NCI-H226 (cell line): ENCODE data around the gene RAI14.

ENCODE experiments used
- DNase-seq: peaks from one replicate; pipeline ENCODE4 v3.0.0-alpha.2; 2015

The RAI14 gene

GRCh38 chr5:34656001-34656699 lies at the start of gene RAI14:
TSS of gene RAI14 (plus strand) at chr5:34656328. CDS start at chr5:34686920, 30,592 bp downstream.
- DNase-seq: peak; percentile 90

- DNase-seq: no peak
Observed at GRCh38 chr5:34608368-34608767, 47.8 kb upstream of the RAI14 start.

GRCh38 chr5:34608859-34609648 lies 47.1 kb upstream of the RAI14 start:
- peak; percentile 87 for DNase-seq

GRCh38 chr5:34609951-34610441 lies 46.1 kb upstream of the RAI14 start:
- peak; percentile 65 for DNase-seq

GRCh38 chr5:34610546-34610945 lies 45.6 kb upstream of the RAI14 start:
- DNase-seq: no peak

DNA sequence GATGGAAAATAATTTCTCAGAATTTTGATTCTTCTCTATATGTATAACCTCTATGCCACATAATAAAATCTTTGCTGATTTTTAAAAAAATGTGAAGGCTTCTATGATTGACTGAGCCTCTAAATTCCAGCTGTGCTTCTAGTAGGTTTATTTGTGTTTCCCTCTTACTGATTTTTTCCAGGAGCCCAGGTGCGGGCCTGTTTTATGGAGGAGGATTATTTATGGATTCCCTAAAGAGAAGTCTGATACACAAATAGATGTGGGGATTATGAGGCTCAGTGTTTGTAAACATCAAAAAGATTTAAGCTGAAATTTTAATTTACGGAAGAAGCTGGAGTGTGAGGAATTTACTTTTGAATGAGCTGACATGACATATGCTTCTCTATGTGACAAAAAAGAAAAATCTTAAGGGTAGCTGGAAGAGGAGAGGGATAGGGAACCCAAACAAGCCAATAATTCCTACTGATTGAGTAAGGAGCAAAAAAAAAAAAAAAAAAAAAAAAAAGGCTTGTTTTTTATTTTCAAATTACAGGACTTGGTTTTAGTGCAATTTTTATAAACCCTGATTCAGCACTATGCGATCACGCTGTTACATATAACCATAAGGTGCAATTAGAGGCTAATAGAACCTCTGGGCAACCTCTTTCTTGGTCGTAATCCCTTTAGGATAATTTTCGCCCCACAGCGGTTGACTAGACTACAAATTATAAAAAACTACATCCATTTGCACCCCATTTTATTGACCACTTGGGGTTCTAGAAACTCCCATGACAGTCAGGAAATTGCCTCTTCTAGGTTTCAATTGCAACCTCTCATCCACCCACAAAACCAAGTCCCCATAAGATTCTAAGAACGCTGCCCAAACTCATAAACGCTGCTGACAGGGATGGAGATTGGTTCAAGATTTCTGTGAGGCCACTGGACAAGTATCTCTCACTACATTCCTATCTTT lies 44.4 kb upstream of the RAI14 start:
- DNase-seq: no peak

- DNase-seq: no peak
Observed at GRCh38 chr5:34616651-34617050, 39.5 kb upstream of the RAI14 start.

GRCh38 chr5:34618371-34619065 lies 37.6 kb upstream of the RAI14 start:
- no peak for DNase-seq

DNA sequence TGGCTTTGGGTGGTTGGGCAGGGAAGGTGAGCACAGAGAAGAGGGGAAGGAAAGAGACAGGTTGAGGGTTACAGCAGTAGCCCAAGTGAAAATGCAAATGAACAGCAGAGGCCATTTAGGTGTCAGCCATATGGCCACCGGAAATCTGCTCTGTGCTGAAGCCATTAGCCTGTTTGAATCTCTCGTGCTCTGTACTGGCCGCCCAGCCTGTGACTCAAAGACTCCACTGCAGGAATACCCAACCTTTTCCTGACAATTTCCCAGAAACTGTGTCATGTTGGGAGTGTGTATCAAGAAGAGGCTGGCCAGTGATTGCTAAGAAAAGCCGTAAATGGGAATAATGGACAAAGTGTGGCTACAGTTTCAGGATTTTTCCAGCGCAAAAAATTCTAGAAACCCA lies 35.9 kb upstream of the RAI14 start:
- DNase-seq: no peak

- no peak for DNase-seq
Observed at GRCh38 chr5:34621277-34622097, 34.6 kb upstream of the RAI14 start.

GRCh38 chr5:34622098-34622400 lies 34.1 kb upstream of the RAI14 start:
- no peak for DNase-seq

GRCh38 chr5:34624691-34625090 lies 31.4 kb upstream of the RAI14 start:
- DNase-seq: no peak

DNA sequence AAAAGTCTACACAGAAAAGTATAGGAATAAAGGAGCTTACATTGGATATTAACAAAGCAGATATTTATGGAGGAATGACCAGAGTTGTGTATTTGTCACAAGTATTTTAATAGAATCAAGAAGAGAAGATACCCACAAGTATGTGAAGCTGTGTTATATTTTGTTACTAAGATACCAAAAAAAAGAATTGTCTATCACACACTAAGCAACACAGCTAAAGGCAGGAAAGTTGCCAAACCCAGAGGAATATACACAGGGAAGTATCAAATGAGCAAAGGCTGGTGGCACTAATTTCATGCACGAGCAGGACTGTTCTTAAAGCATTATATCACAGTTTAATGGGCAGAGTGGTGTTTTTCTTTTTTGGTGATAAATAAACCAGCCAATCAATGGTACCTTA lies 30.9 kb upstream of the RAI14 start:
- DNase-seq: no peak

DNA sequence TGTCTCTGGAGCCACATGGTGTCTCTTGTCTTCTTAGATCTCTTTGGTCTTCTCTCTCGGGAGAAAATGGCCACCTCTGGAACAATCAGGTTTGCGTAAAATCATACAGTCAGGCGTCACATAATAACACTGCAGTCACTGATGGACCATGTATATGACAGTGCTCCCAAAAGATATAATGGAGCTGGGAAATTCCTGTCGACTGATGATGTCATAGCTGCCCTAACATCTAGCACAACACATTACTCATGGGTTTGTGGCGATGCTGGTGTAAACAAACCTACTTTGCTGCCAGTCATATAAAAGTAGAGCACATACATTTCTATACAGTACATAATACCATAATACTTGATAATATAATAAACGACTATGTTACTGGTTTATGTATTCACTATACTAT lies 30.1 kb upstream of the RAI14 start:
- DNase-seq: peak; percentile 69

- no peak for DNase-seq
Observed at GRCh38 chr5:34626751-34627150, 29.4 kb upstream of the RAI14 start.

DNA sequence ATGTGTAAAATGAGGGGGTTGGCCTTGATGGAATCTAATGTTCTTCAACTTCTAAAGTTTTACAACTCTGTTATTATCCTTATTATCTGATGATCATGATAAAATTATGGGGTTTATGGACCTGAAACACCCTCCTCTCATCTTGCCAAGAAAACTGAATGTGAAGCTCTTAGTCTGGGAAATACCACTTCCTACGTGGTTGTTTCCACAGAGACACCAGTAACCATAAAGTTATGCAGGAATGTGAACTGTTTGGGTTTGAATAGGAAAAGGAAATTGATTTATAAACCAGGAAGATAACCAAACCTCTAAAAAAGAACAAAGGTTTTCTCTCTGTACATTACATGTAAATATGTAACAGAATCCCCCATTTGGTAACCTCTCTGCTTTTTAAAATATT lies 28.3 kb upstream of the RAI14 start:
- DNase-seq: peak; percentile 67

GRCh38 chr5:34628373-34628772 lies 27.8 kb upstream of the RAI14 start:
- no peak for DNase-seq

DNA sequence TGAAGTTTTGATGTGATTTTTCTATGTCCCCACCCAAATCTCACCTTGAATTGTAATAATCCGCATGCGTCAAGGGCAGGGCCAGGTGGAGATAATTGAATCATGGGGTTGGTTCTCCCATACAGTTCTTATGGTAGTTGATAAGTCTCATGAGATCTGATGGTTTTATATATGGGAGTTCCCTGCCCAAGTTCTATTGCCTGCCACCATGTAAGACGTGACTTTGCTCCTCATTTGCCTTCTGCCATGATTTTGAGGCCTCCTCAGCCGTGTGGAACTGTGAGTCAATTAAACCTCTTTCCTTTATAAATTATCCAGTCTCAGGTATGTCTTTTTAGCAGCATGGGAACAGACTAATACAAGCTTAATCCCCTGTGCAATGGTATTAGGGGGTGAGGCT lies 25.5 kb upstream of the RAI14 start:
- no peak for DNase-seq

GRCh38 chr5:34632807-34633422 lies 23.2 kb upstream of the RAI14 start:
- DNase-seq: no peak

- no peak for DNase-seq
Observed at GRCh38 chr5:34639852-34640626, 16.1 kb upstream of the RAI14 start.
